ENCODE results near the gene VOPP1. TPM values are rescaled to one million over a fixed set of nuclear protein-coding genes. Genes with fewer than 3 reads are reported as not detected.
A peak's percentile ranks its signal among the peaks of the same experiment; 100 is the strongest.

The VOPP1 gene
- total and polyA plus RNA-seq, 5 experiments from 2014 or later, result 19.5 to 48.9 (median 31.5) TPM

DNA sequence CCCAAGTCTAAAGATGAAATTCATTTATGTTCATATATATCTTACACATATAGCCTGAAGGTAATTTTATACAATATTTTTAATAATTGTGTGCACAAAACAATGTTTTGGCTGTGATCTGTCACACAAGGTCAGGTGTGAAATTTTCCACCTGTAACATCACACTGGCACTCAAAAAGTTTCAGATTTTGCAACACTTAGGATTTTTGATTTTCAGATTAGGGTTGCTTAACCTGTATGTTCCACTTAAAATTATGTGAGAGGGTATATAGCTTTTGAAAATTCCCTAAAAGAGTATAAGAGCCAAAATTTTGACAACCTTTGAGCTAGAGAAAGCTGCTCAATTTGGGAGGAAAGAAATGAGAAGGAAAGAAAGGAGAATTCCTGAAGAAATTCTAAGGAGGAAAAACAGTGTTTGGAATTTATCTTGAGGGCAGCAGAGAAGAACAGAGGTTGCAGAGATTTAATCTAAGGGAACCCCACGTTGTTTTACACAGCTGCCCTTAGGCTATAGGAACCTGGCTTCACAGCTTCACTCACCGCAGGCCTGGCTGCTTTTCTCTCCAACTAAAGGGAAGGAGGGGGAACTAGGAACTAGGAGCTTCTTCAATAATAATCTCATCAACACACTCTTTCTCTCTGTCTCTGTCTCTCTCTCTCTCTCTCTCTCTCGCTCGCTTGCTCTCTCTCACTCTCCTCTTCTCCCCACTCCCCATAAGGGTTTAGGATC lies 8.5 kb downstream of the VOPP1 start:
- ATAC-seq, result no peak
- POLR2A ChIA-PET, result interaction anchor here (0.9 kb wide), 1 partner anchor 9 kb away, joined by 3 read pairs; no protein-coding TSS in a partner anchor
- peaks cover 40 to 93% (median 87%) of the 10 kb centered on the region in 4 donors for H3K4me1 Mint-ChIP-seq
- DNase-seq, result no peak
- peak overlapping the region in 4 of 10 donors; percentile 16 to 74 (median 44) for H3K27ac Mint-ChIP-seq
- H3K4me3 Mint-ChIP-seq, result no peak overlapping the region
- H3K27me3 Mint-ChIP-seq, result no peaks in the 10 kb centered on the region
- peaks cover 0 to 5% (median 2%) of the 10 kb centered on the region in 3 donors for H3K36me3 Mint-ChIP-seq
- no peaks in the 10 kb centered on the region for H3K9me3 Mint-ChIP-seq

DNA sequence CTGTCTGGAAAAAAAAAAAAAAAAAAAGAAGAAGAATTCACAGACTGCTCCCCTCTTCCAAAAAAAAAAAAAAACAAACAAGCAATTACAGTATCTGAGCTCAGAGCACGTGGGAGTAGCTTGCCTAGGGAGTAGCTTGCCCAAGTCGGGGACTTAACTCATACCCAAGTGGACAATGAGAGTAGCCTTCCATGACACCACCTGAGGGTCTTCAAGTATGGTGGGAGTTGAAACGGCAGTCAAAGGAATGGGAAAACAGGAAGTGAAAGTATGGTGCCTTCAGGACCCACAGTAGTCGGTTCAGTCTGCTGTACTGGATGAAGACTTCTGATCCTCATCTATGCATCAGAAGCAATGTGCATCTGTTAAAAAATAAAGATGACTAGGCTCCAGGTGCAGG lies 10.6 kb downstream of the VOPP1 start:
- no peak overlapping the region for H3K4me3 Mint-ChIP-seq
- POLR2A ChIA-PET, result no interaction called here

DNA sequence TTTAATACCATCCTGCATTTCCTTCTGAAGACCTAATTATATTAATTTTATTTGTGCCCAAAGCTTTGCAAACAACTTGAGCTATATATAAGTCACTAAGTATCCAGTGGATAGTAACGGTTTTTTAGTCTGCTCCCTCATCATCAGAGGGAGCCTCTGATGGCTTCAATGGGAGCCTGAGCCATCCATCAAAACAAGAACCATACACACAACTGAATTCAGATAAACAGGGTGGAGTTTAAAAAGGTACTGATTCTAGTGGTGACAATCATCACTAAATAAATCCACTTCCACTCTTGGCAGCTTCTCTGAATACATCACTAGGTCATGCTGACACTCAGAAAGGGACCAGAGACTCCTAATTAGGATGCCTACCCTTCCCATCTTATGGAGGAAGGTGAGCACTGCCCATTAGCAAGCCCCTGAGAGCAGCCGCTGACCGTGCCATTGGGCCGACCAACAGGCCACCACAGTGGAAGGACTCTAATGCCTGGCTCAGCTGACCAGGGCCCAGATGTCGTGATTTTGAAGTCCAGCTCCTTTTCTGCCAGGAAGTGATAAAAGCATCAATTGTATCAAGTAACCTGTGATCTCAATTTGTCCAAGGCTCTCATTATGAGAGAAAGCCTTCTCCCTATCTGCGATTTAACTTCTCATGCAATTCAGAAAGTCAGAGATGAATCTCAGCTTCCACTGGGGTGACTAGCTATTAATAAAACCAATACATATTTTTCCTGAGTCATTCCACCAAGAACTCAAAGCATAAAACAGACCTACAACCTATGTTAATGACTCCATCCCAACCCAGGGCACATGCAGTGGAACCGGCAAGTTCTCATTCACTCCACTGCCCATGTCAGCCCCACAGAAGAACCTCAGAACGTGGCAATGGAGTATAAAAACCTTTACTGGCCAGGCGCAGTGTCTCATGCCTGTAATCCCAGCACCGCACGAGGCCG lies 13.1 kb downstream of the VOPP1 start:
- peaks cover 0 to 27% (median 8%) of the 10 kb centered on the region in 3 donors for H3K36me3 Mint-ChIP-seq
- H3K4me3 Mint-ChIP-seq, result no peak overlapping the region
- H3K27ac Mint-ChIP-seq, result peak overlapping the region in 4 of 10 donors; percentile 20 to 74 (median 48)
- H3K4me1 Mint-ChIP-seq, result peaks cover 51 to 92% (median 85%) of the 10 kb centered on the region in 4 donors
- H3K27me3 Mint-ChIP-seq, result no peaks in the 10 kb centered on the region
- POLR2A ChIA-PET, result interaction anchor here (1.0 kb wide), 1 partner anchor 193 kb away, joined by 3 read pairs; no protein-coding TSS in a partner anchor
- no peaks in the 10 kb centered on the region for H3K9me3 Mint-ChIP-seq
- DNase-seq (no peak), ATAC-seq (no peak)

More for the DNA sequence above, 10.6 kb downstream of the VOPP1 start:
- ATAC-seq (no peak), DNase-seq (no peak)
- Mint-ChIP-seq H3K36me3 (peaks cover 0 to 4% (median 2%) of the 10 kb centered on the region in 3 donors), H3K27ac (peak overlapping the region in 4 of 10 donors; percentile 6 to 76 (median 64)), H3K27me3 (no peaks in the 10 kb centered on the region), H3K4me1 (peaks cover 44 to 92% (median 86%) of the 10 kb centered on the region in 4 donors), H3K9me3 (no peaks in the 10 kb centered on the region)

DNA sequence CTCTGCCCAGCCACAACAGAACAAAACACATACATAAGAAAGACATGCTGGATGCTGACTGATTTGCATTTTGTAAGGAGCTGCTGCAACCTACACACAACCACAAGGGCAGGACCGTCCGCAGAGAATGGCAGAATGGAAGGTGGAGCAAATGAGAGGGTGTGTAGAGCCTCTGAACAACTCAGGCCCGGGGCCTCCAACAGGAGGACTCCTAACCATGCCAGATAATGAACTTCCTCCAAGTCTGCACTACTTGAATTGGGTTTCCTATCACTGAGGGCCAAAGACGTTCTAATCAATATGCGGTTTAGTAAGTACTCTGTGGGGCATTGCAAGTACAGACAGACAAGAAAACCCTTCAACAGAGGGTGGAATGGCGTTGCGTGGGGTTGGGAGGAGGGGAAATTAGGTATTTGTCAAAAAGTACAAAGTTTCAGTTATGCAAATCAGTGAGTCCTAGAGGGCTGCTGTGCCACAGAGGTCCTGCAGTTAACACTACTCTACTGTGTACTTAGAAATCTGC lies 14.6 kb downstream of the VOPP1 start:
- Mint-ChIP-seq H3K4me3 (peak overlapping the region in 3 of 10 donors; percentile 21 to 39 (median 27)), H3K9me3 (no peaks in the 10 kb centered on the region), H3K4me1 (peaks cover 55 to 96% (median 89%) of the 10 kb centered on the region in 4 donors), H3K27ac (peak overlapping the region in 6 of 10 donors; percentile 20 to 72 (median 50)), H3K27me3 (no peaks in the 10 kb centered on the region), H3K36me3 (peaks cover 0 to 33% (median 8%) of the 10 kb centered on the region in 3 donors)
- POLR2A ChIA-PET, result no interaction called here
- ATAC-seq (peak in 1 of 2 donors; percentile 42), DNase-seq (no peak)

DNA sequence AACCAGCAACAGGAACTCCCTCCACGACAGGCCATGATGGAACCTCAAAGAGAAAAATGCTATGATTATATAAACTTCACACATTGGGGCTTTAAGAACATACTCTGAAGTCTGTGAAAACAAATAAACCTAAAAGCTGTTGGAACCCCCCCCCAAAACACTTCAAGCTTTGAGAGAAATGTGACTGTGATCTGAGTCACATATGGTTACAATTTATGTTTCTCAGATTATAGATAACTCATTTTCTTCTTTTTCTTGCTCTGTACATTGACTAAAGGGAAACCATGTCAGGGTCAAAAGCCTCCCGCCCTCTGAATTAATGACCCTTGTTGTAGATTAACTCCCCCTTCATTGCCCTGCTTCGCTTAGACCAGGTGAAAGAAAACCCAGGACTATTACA lies 15.8 kb downstream of the VOPP1 start:
- Mint-ChIP-seq H3K36me3 (peaks cover 0 to 31% (median 7%) of the 10 kb centered on the region in 3 donors), H3K4me3 (no peak overlapping the region), H3K27ac (peak overlapping the region in 4 of 10 donors; percentile 33 to 81 (median 63)), H3K9me3 (no peaks in the 10 kb centered on the region), H3K4me1 (peaks cover 52 to 96% (median 89%) of the 10 kb centered on the region in 4 donors), H3K27me3 (no peaks in the 10 kb centered on the region)
- POLR2A ChIA-PET, result interaction anchor here (0.6 kb wide), 1 partner anchor 27 kb away, joined by 5 read pairs; no protein-coding TSS in a partner anchor
- no peak for ATAC-seq
- no peak for DNase-seq

DNA sequence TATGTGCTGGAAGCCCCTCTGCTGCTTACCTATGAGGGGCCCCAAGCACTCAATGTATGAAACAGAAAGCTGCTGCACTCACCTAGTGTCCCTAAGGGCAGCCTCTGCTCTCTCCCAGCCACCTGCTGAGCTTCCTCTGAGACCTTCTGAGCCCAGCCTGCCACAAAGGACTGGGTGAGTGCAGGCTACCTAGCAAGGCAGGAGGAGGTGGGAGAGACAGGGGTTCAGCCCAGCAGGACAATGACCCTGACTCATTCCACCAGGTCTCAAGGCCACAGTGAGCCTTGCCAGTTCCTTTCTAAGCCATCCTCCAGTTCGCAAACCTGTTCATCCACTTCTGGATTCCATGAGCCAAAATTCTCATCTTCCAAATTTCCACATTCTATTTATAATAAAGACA lies 16.3 kb downstream of the VOPP1 start:
- no peak for DNase-seq
- Mint-ChIP-seq H3K36me3 (peaks cover 0 to 31% (median 7%) of the 10 kb centered on the region in 3 donors), H3K4me3 (no peak overlapping the region), H3K27ac (peak overlapping the region in 1 of 10 donors; percentile 54), H3K9me3 (no peaks in the 10 kb centered on the region), H3K4me1 (peaks cover 53 to 96% (median 89%) of the 10 kb centered on the region in 4 donors), H3K27me3 (no peaks in the 10 kb centered on the region)
- POLR2A ChIA-PET, result no interaction called here
- ATAC-seq, result no peak

DNA sequence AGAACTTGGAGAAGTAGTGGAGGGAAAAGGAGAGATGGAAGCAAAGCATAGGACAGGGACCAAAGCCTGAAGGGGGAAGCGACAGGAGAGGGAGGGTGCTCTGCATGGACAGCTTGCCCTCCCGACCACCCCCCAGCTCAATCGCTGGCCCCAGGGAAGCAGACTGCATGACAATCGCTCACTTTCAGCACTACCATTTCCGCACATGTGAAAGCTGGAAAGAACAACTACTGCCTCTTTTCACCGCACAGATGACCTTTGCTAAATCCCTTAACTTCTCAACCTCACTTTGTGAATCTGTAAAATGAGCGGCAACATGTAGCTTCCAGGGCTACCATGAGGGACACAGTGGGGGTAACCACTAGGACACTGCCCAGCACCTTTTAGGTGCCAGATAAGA lies 17.1 kb downstream of the VOPP1 start:
- Mint-ChIP-seq H3K27me3 (no peaks in the 10 kb centered on the region), H3K9me3 (no peaks in the 10 kb centered on the region), H3K4me3 (no peak overlapping the region), H3K4me1 (peaks cover 49 to 95% (median 89%) of the 10 kb centered on the region in 4 donors), H3K27ac (peak overlapping the region in 2 of 10 donors; percentile 36 to 76), H3K36me3 (peaks cover 0 to 31% (median 7%) of the 10 kb centered on the region in 3 donors)
- POLR2A ChIA-PET, result interaction anchor here (0.8 to 1.3 kb wide), 2 partner anchors 16 to 17 kb away, joined by 3 to 4 read pairs; partner anchors contain the start of gene VOPP1
- no peak for DNase-seq
- no peak for ATAC-seq

DNA sequence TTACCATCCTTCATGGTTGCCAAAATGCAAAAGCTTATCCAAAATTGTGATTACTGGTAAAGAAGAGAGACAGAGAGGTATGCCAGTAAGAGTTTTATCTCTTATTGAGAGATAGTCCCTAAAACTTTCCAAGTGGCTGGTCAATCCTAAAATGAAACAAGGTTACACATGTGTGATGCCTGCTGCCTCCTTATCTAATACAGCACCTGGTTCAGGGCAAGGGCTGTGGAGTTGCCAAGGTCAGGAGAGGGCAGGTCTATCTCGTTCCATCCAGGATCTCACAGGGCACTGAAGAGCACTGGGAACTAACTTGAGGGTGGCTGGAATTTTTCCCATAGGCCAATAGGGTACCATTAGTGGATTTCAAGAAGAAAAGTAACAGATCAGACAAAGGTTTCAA lies 18.3 kb downstream of the VOPP1 start:
- H3K4me1 Mint-ChIP-seq, result peaks cover 51 to 96% (median 88%) of the 10 kb centered on the region in 4 donors

DNA sequence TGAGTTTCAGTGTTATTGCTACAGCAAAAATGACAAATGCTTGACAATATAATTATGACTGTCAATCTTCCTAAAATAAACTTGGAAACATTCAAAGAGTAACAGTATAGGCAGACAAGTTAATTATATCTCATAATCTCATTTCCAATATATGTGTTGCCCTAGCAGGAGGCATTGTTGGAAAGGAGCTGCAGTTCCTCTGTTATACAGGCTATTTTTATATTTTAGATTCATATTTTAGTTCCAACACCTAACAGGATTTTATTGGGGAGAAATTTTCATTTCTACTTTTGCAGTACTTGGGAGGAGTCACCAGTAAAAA lies 19.3 kb downstream of the VOPP1 start:
- Mint-ChIP-seq H3K9me3 (no peaks in the 10 kb centered on the region), H3K4me1 (peaks cover 52 to 97% (median 90%) of the 10 kb centered on the region in 4 donors), H3K4me3 (no peak overlapping the region), H3K27me3 (no peaks in the 10 kb centered on the region), H3K27ac (no peak overlapping the region), H3K36me3 (peaks cover 0 to 31% (median 7%) of the 10 kb centered on the region in 3 donors)
- POLR2A ChIA-PET, result interaction anchor here (0.6 kb wide), 1 partner anchor 21 kb away, joined by 3 read pairs; no protein-coding TSS in a partner anchor
- ATAC-seq (no peak), DNase-seq (no peak)

More for the DNA sequence above, 18.3 kb downstream of the VOPP1 start:
- DNase-seq, result no peak
- POLR2A ChIA-PET, result no interaction called here
- Mint-ChIP-seq H3K4me3 (peak overlapping the region in 3 of 10 donors; percentile 0 to 52 (median 21)), H3K9me3 (no peaks in the 10 kb centered on the region), H3K27ac (peak overlapping the region in 8 of 10 donors; percentile 29 to 89 (median 59)), H3K27me3 (no peaks in the 10 kb centered on the region), H3K36me3 (peaks cover 0 to 31% (median 7%) of the 10 kb centered on the region in 3 donors)
- no peak for ATAC-seq

DNA sequence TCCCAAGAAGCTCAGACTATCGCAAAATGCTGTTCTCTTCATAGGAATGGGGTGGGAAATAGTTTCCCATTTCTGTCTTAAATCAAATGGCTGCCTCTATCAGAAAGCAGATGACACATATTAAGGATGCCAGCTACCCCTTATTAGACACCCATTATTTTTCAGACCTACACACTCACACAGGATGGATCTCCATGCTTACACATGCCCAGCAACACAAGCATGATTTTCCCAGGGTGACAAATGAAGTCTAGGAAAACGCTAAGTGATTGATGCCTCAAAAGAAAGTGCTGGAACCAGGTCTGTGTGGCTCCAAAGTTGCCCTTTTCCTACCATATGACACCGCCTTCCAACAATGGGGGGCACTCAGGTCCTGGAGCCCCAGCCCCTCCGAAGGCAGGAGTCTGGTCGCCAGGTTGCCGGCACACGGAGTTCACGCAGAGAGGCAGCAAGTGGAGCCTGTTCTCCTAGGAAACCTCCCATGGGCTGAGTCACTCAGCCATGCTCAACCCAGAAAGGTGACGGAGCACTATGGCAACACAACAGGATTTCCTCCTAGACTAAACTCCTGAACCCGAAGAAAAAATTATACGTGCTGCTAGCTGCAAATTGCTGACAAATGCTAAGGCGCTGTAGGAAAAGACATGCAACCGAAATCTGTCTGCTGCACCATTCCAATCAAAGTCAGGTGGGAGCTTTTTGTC lies 19.8 kb downstream of the VOPP1 start:
- POLR2A ChIA-PET, result no interaction called here
- peak overlapping the region in 2 of 10 donors; percentile 44 for H3K27ac Mint-ChIP-seq
- H3K4me1 Mint-ChIP-seq, result peaks cover 51 to 97% (median 90%) of the 10 kb centered on the region in 4 donors
- no peaks in the 10 kb centered on the region for H3K27me3 Mint-ChIP-seq
- ATAC-seq, result no peak
- H3K36me3 Mint-ChIP-seq, result peaks cover 0 to 31% (median 7%) of the 10 kb centered on the region in 3 donors
- DNase-seq, result no peak
- H3K4me3 Mint-ChIP-seq, result no peak overlapping the region
- no peaks in the 10 kb centered on the region for H3K9me3 Mint-ChIP-seq

DNA sequence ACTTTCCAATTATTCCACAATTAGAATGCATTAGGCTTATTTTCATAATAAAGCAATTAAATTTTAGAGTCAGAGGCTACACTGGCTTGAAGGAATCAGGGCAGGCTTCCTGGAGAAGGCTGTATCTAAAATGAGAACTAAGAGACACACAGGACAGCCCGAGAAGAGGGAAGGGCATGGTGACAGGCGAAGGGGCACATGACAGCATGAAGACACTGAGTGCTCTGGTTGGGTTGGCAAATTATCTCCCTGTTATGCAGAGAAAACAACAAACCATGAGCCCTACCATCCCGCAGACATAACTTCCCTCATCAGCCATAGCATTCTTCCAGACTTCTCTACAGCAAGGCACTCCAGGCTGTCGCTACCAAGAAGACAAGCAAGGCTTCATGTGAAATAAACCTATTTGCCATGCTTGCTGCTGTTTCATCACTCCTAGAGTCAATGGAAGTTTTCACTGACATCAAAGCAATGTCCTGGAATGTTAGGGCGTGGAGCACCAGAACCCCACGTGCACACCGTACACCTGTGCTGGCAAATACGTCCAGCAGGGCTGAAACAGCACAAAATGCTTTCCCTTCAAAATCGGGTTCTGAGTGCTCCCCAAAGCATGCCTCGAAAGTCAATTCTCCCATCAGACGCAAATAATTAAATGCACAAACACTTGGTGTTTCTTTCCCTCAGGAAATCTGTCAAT lies 21.3 kb downstream of the VOPP1 start:
- POLR2A ChIA-PET, result no interaction called here
- Mint-ChIP-seq H3K36me3 (peaks cover 0 to 24% (median 7%) of the 10 kb centered on the region in 3 donors), H3K27me3 (no peaks in the 10 kb centered on the region), H3K27ac (peak overlapping the region in 2 of 10 donors; percentile 31 to 53), H3K9me3 (no peaks in the 10 kb centered on the region), H3K4me1 (peaks cover 47 to 95% (median 88%) of the 10 kb centered on the region in 4 donors), H3K4me3 (peak overlapping the region in 1 of 10 donors; percentile 54)
- no peak for ATAC-seq
- DNase-seq, result no peak
